Measurements from ENCODE around the gene CAMKK1. TPM values are rescaled to one million over a fixed set of nuclear protein-coding genes. Genes with fewer than 3 reads are reported as not detected.

Gene CAMKK1
- total RNA-seq: 4.3 and 5.5 TPM in 2 replicates

GRCh38 chr17:3893003-3893719, at the start of gene CAMKK1:
CAMKK1 (minus strand) TSS chr17:3893053; CDS start chr17:3885687, 7,366 bp downstream.

GRCh38 chr17:3915995-3916696, 23.3 kb upstream of the CAMKK1 start, which contains the start of gene P2RX1:
P2RX1 (minus strand) TSS chr17:3916465; CDS start chr17:3916225, 240 bp downstream.

GRCh38 chr17:3845621-3846436, 47.0 kb downstream of the CAMKK1 start, which contains the start of gene NCBP3:
NCBP3 (minus strand) TSS chr17:3846246; CDS start chr17:3846223, 23 bp downstream.

Other genes starting within 250 kb of the CAMKK1 start
- 324 and 363 TPM in 2 replicates for gene TAX1BP3, start 224.5 kb downstream of the CAMKK1 start, total RNA-seq
- gene EMC6, start 224.2 kb downstream of the CAMKK1 start, total RNA-seq: 15.1 and 24.8 TPM in 2 replicates
- 7.8 and 11.7 TPM in 2 replicates for gene P2RX5, start 196.9 kb downstream of the CAMKK1 start, total RNA-seq
- 4.1 and 5.8 TPM in 2 replicates for gene HASPIN, start 169.2 kb downstream of the CAMKK1 start, total RNA-seq
- 27.4 and 33.3 TPM in 2 replicates for gene ITGAE, start 91.9 kb downstream of the CAMKK1 start, total RNA-seq
- 14.1 and 21.8 TPM in 2 replicates for gene NCBP3, start 46.8 kb downstream of the CAMKK1 start, total RNA-seq
- not detected in 2 replicates for gene P2RX1, start 23.4 kb upstream of the CAMKK1 start, total RNA-seq
- 0.58 and 1.8 TPM in 2 replicates for gene ATP2A3, start 71.4 kb upstream of the CAMKK1 start, total RNA-seq
- 24.3 and 25.7 TPM in 2 replicates for gene ZZEF1, start 250.0 kb upstream of the CAMKK1 start, total RNA-seq

Data from myometrial cell (primary cell).